KMS-11 (cell line): ENCODE results near the gene IFT22.

Experiments
- H2AFZ ChIP-seq: fragments of 200-600 bp; sonication (generic); 2 replicates; pipeline ENCODE4 v1.6.1; 2016; ENCODE audit warnings: antibody characterized with exemption, mixed run types, low read depth
- H3K27ac ChIP-seq: fragments of 200-600 bp; sonication (generic); 2 replicates; pipeline ENCODE4 v1.6.1; 2016; ENCODE audit warnings: mild to moderate bottlenecking, mixed run types
- H3K27me3 ChIP-seq: fragments of 200-600 bp; sonication (generic); 2 replicates; pipeline ENCODE4 v1.6.1; 2017; ENCODE audit warnings: mild to moderate bottlenecking, low read depth, mixed run types, moderate library complexity; ENCODE audit not compliant: insufficient read depth
- H3K36me3 ChIP-seq: fragments of 200-600 bp; sonication (generic); 2 replicates; pipeline ENCODE4 v1.6.1; 2017; ENCODE audit warnings: mild to moderate bottlenecking, mixed run types; ENCODE audit not compliant: insufficient read depth
- H3K4me1 ChIP-seq: fragments of 200-600 bp; sonication (generic); 2 replicates; pipeline ENCODE4 v1.6.1; 2016; ENCODE audit warnings: mild to moderate bottlenecking, low read depth, mixed run types; ENCODE audit not compliant: poor library complexity, severe bottlenecking
- H3K4me2 ChIP-seq: fragments of 200-600 bp; sonication (generic); 2 replicates; pipeline ENCODE4 v1.7.0; 2016; ENCODE audit warnings: mild to moderate bottlenecking, mixed run types
- H3K4me3 ChIP-seq: fragments of 200-600 bp; sonication (generic); IDR thresholded peaks from 2 replicates; pipeline ENCODE4 v1.6.1; 2017; ENCODE audit warnings: low read depth, low read length, mixed read lengths; ENCODE audit not compliant: insufficient read depth
- H3K79me2 ChIP-seq: fragments of 200-600 bp; sonication (generic); 2 replicates; pipeline ENCODE4 v1.6.1; 2016; ENCODE audit warnings: low read depth, mixed run types; ENCODE audit not compliant: insufficient read depth
- H3K9ac ChIP-seq: fragments of 200-600 bp; sonication (generic); 2 replicates; pipeline ENCODE4 v1.6.1; 2016; ENCODE audit warnings: mild to moderate bottlenecking, mixed run types
- H4K20me1 ChIP-seq: fragments of 200-600 bp; sonication (generic); 2 replicates; pipeline ENCODE4 v1.6.1; 2016; ENCODE audit warnings: mild to moderate bottlenecking, mixed run types; ENCODE audit not compliant: insufficient read depth
- CTCF ChIP-seq: fragments of 200-600 bp; sonication (generic); conservative IDR thresholded peaks from 2 replicates; pipeline ENCODE4 v1.6.1; 2017; ENCODE audit warnings: low read depth, mild to moderate bottlenecking, antibody characterized with exemption, low read length, moderate library complexity, mixed read lengths

The IFT22 gene

DNA sequence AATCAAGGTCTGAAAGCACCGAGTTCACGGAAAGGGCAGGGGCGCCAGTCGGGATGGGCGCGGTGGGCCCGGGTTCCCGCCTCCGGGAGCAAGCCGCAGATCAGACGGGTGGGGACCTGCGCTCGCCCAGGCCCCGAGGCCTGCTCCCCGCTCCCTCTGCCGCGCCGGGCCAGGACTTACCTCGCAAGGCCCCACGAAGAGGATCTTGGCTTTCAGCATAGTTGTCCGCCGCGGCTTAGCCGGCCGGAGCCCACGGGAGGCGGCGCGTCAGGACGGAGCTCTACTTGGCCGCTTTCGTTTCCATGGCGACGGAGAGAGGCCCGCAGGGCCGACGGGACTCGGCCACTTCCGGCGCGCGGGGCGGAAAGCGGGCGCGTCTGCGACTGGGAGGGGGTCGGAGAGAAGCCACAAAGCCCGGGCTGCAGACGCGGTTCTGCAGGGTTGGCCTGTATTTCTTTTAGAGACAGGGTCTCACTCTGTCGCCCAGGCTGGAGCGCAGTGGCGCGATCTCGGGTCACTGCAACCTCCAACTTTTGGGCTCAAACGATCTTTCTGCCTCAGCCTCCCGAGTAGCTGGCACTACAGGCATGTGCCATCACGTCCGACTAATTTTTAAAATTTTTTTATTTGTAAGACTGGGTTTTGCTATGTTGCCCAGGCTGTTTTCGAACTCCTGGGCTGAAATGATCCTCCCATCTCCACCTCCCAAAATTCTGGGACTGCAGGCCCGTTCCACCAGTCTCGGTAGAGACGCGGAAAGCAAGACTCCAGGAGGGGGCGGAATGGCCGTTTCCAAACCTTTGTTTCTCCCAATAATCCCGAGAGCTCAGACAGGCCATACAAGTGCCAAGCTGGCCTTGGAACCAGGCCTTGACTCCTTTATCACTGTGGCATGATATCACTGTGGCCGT is at the start of gene IFT22:
IFT22 (minus strand) TSS at position 322 of the 911 bp plus-strand sequence; CDS start at position 219, 103 bp downstream.
- Histone ChIP-seq H3K36me3 (no peaks in the 10 kb centered on the region), H3K4me3 (no peak within 1 kb of the TSS), H3K4me2 (peak within 1 kb of the TSS; percentile 80), H2AFZ (peak within 1 kb of the TSS; percentile 100), H3K9ac (peak within 1 kb of the TSS; percentile 34; the same call in 1 of the 2 replicates), H3K4me1 (no peaks in the 10 kb centered on the region), H3K27ac (no peak within 1 kb of the TSS), H4K20me1 (no peaks in the 10 kb centered on the region), H3K27me3 (peaks cover 12% of the 10 kb centered on the region), H3K79me2 (no peaks in the 10 kb centered on the region)
- TF ChIP-seq CTCF: no peak

- no peak overlapping the region for H3K4me2 ChIP-seq
- H3K4me1 ChIP-seq: no peaks in the 10 kb centered on the region
- no peak overlapping the region for H3K4me3 ChIP-seq
- no peaks in the 10 kb centered on the region for H3K79me2 ChIP-seq
- H3K27ac ChIP-seq: no peak overlapping the region
- no peak for TF ChIP-seq CTCF
- H3K27me3 ChIP-seq: peaks cover 27% of the 10 kb centered on the region; the same call in 1 of the 2 replicates
- H3K9ac ChIP-seq: no peak overlapping the region
- H2AFZ ChIP-seq: no peak overlapping the region
- H4K20me1 ChIP-seq: no peaks in the 10 kb centered on the region
- H3K36me3 ChIP-seq: no peaks in the 10 kb centered on the region
Measured at GRCh38 chr7:101370836-101371235, 49.2 kb upstream of the IFT22 start.

GRCh38 chr7:101368422-101369165 is 47.0 kb upstream of the IFT22 start:
- Histone ChIP-seq H3K9ac (no peak overlapping the region), H3K27me3 (peaks cover 40% of the 10 kb centered on the region; the same call in 1 of the 2 replicates), H3K79me2 (no peaks in the 10 kb centered on the region)

More at GRCh38 chr7:101368422-101369165, 47.0 kb upstream of the IFT22 start:
- TF ChIP-seq CTCF: no peak
- H3K4me1 ChIP-seq: no peaks in the 10 kb centered on the region
- no peaks in the 10 kb centered on the region for H4K20me1 ChIP-seq
- H3K36me3 ChIP-seq: no peaks in the 10 kb centered on the region
- H3K4me2 ChIP-seq: no peak overlapping the region
- H3K27ac ChIP-seq: no peak overlapping the region
- H3K4me3 ChIP-seq: no peak overlapping the region
- H2AFZ ChIP-seq: no peak overlapping the region
